Activated T-cell treated with anti-CD3 and anti-CD28 coated beads, Interleukin-2, amount 50 U/mL, for 72 hours (primary cell): ENCODE data around the gene TMSB4X. TPM values are rescaled to one million over a fixed set of nuclear protein-coding genes. Genes with fewer than 3 reads are reported as not detected.
"Not testable (repeated sequence)": the region's sequence is repeated elsewhere in the genome, so short reads cannot be mapped to it uniquely, and the experiment has no call there.

Experiments
- ATAC-seq, 2 donors: fragments of 150-1000 bp; cut with Tn5 transposase; replicated peaks in 1 of 2; 2 replicates each; pipeline ENCODE4 v1.10.0; 2021; ENCODE audit warnings: moderate library complexity in 2 of 2, mild to moderate bottlenecking in 1 of 2
- DNase-seq, 2 donors: peaks; one replicate each; pipeline ENCODE4 v3.0.0; 2021 to 2022; ENCODE audit warnings: mixed read lengths in 1 of 2
- H3K27ac Mint-ChIP-seq: one replicate; pipeline ENCODE4 v1.8.0; 2022; ENCODE audit warnings: mild to moderate bottlenecking, moderate library complexity, mixed read lengths
- H3K27me3 Mint-ChIP-seq: one replicate; pipeline ENCODE4 v1.8.0; 2022; ENCODE audit warnings: low read depth, mixed read lengths
- H3K36me3 Mint-ChIP-seq, 2 donors: one replicate each; pipeline ENCODE4 v1.8.0; 2022; ENCODE audit warnings: mixed read lengths in 2 of 2, mild to moderate bottlenecking in 1 of 2; ENCODE audit not compliant: insufficient read depth in 2 of 2
- H3K4me1 Mint-ChIP-seq: one replicate; pipeline ENCODE4 v1.8.0; 2022; ENCODE audit warnings: low read depth, mixed read lengths
- H3K4me3 Mint-ChIP-seq, 2 donors: one replicate each; pipeline ENCODE4 v1.8.0; 2022; ENCODE audit warnings: mild to moderate bottlenecking in 2 of 2, mixed read lengths in 2 of 2, moderate library complexity in 2 of 2
- H3K9me3 Mint-ChIP-seq, 2 donors: one replicate each; pipeline ENCODE4 v1.8.0; 2022; ENCODE audit warnings: mixed read lengths in 2 of 2
- total RNA-seq, 2 donors: library from RNA; stranded (reverse); gene quantifications; one replicate each; pipeline ENCODE4 v1.2.3, GENCODE V29; 2022

TMSB4X gene
- total RNA-seq, 2 donors from 2014 or later, result 4,011 to 4,477 TPM

DNA sequence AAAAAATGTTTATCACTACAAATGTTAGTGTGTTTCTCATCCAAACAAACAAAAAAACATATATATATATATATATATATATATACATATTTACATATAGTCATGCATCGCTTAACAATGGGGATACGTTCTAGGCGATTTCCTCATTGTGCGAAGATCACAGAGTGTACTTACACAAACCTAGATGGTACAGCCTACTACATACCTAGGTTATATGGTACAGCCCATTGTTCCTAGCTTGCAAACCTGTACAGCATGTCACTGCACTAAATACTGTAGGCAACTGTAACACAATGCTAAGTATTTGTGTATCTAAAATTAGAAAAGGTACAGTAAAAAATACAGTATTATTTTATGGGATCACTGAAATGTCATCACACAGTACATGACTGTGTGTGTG, 16.4 kb upstream of the TMSB4X start:
- peaks cover 4 to 9% of the 10 kb centered on the region in 2 donors for H3K36me3 Mint-ChIP-seq
- H3K4me3 Mint-ChIP-seq, result peak overlapping the region; percentile 74 to 94
- peak overlapping the region; percentile 99 for H3K27ac Mint-ChIP-seq
- peaks cover 24% of the 10 kb centered on the region for H3K27me3 Mint-ChIP-seq
- H3K4me1 Mint-ChIP-seq, result peaks cover 83% of the 10 kb centered on the region
- DNase-seq, result no peak
- ATAC-seq, result no peak
- peaks cover 0 to 7% of the 10 kb centered on the region in 2 donors for H3K9me3 Mint-ChIP-seq

DNA sequence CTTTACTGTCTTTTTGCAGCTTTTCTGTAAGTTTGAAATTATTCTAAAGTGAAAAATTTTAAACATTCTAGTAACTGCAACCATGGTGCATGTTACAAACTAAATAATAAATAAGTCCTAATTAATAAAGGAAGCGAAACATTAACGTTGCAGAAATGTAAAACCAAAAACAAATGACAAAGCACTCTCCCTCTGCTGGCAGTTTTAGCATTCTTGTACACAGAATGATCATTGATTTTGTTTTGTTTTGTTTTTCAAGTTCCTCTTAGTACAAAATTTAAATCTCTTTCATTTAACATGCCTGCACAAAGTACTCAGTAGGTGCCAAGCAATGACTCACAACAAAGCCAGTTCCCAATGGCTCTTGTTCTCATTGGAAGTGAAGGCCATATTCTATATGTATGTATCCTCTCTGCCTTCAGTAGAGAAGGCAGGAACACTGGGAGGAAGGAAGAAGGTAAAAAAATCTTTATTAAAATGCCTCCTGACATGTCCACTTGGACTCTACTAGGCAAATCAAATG, 13.7 kb upstream of the TMSB4X start:
- H3K4me3 Mint-ChIP-seq, result peak overlapping the region; percentile 20 to 31

DNA sequence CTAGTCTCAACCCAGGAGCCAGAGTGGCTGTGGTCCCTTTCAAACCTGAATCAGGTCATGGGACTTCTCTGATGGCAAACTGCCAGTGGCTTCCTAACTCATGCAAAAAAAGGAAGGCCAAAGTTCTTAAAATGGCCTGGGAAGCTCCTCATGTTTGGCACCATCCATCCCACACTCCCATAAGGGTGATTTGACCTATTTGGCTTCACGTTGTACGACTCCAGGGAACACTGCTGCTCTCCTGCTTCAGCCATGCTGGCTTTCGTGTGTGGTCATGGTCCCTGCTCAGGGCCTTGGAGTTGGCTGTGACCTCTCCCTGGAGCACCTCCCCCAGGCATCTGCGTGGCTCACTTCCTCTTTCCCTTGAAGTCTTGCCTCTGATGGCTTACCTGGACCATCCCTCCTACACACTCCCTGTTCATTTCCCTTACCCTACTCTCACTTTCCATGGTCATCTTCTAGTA, 12.8 kb upstream of the TMSB4X start:
- Mint-ChIP-seq H3K27me3 (peaks cover 24% of the 10 kb centered on the region), H3K36me3 (peaks cover 3 to 4% of the 10 kb centered on the region in 2 donors), H3K4me1 (peaks cover 66% of the 10 kb centered on the region), H3K27ac (peak overlapping the region; percentile 66), H3K9me3 (peaks cover 0 to 7% of the 10 kb centered on the region in 2 donors), H3K4me3 (peak overlapping the region in 1 of 2 donors; percentile 31)
- DNase-seq (no peak), ATAC-seq (no peak)

More for the DNA sequence above, 13.7 kb upstream of the TMSB4X start:
- ATAC-seq, result no peak
- Mint-ChIP-seq H3K27ac (peak overlapping the region; percentile 66), H3K36me3 (peaks cover 3 to 4% of the 10 kb centered on the region in 2 donors), H3K9me3 (peaks cover 0 to 7% of the 10 kb centered on the region in 2 donors), H3K4me1 (peaks cover 66% of the 10 kb centered on the region), H3K27me3 (peaks cover 24% of the 10 kb centered on the region)
- DNase-seq, result no peak

DNA sequence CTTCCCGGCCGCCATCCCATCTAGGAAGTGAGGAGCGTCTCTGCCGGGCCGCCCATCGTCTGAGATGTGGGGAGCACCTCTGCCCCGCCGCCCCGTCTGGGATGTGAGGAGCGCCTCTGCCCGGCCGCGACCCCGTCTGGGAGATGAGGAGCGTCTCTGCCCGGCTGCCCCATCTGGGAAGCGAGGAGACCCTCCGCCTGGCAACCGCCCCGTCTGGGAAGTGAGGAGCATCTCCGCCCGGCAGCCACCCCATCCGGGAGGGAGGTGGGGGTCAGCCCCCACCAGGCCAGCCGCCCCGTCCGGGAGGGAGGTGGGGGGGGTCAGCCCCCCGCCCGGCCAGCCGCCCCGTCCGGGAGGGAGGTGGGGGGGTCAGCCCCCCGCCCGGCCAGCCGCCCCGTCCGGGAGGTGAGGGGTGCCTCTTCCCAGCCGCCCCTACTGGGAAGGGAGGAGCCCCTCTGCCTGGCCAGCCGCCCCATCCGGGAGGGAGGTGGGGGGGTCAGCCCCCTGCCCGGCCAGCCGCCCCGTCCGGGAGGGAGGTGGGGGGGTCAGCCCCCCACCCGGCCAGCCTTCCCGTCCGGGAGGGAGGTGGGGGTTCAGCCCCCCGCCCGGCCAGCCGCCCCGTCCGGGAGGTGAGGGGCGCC, 11.6 kb upstream of the TMSB4X start:
- not testable (repeated sequence) for H3K27ac Mint-ChIP-seq, H3K9me3 Mint-ChIP-seq, ATAC-seq, H3K36me3 Mint-ChIP-seq, DNase-seq, H3K4me3 Mint-ChIP-seq
- Mint-ChIP-seq H3K4me1 (peaks cover 64% of the 10 kb centered on the region), H3K27me3 (peaks cover 24% of the 10 kb centered on the region)

DNA sequence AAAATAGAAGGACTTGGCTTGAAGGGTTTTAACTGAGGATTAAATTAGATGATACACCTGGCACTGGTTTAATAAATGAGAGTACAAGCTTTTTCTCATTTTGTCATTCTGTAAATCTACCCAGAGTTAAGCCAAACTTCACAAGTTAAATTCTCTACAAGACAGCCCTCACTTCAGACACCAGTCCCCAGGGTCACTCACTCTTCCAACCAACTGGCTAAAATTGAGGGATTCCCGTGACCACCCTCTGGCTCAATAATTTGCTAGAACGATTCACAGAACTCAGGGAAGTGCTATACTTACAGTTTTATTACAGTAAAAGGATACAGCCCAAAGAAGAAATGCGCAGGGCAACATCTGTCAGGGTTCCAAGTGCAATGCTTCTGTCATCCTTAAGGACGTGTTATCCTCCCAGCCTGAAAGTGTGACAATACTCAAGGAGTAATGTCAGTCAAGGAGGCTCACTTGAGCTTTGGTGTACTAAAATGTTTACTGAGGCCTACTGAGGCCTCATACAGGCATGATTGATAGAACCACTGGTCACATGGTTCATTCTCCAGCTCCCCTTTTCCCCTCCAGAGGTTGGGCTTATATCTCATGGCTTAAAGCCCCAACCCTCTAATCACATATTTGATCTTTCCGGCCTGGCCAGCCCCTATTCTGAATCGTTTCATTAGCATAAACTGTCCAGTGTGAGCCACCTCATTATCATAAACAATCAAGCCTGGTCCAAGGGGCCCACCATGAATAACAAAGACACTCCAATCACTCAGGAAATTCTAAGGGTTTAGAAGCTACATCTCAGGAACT, 9.6 kb upstream of the TMSB4X start:
- ATAC-seq (no peak), DNase-seq (no peak)
- Mint-ChIP-seq H3K27me3 (peaks cover 14% of the 10 kb centered on the region), H3K27ac (peak overlapping the region; percentile 93), H3K4me1 (peaks cover 68% of the 10 kb centered on the region), H3K9me3 (peaks cover 0 to 7% of the 10 kb centered on the region in 2 donors), H3K36me3 (peaks cover 4 to 5% of the 10 kb centered on the region in 2 donors), H3K4me3 (peak overlapping the region in 1 of 2 donors; percentile 61)

DNA sequence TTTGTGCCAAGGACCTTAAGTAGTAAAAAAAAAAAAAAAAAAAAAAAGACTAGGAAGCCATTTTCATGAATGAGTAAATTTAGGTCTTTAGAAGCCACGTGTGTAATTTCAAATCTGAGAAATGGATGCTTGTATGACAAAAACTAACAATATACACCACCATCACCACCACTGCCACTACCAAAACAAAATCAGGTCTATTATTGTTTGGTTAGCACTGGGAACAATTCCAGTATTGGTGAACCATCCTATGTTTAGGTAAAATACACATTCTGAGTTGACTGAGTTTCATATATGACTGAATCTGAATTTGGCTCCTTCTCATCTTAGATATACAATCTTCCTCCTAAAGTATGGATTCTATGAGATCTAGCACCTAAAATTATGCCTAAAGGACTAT, 8.8 kb upstream of the TMSB4X start:
- peak; percentile 42 to 51 for ATAC-seq
- Mint-ChIP-seq H3K27me3 (peaks cover 20% of the 10 kb centered on the region), H3K4me3 (peak overlapping the region; percentile 74 to 82), H3K36me3 (peaks cover 4 to 5% of the 10 kb centered on the region in 2 donors), H3K27ac (peak overlapping the region; percentile 97), H3K4me1 (peaks cover 67% of the 10 kb centered on the region), H3K9me3 (peaks cover 0 to 7% of the 10 kb centered on the region in 2 donors)
- DNase-seq, result no peak

DNA sequence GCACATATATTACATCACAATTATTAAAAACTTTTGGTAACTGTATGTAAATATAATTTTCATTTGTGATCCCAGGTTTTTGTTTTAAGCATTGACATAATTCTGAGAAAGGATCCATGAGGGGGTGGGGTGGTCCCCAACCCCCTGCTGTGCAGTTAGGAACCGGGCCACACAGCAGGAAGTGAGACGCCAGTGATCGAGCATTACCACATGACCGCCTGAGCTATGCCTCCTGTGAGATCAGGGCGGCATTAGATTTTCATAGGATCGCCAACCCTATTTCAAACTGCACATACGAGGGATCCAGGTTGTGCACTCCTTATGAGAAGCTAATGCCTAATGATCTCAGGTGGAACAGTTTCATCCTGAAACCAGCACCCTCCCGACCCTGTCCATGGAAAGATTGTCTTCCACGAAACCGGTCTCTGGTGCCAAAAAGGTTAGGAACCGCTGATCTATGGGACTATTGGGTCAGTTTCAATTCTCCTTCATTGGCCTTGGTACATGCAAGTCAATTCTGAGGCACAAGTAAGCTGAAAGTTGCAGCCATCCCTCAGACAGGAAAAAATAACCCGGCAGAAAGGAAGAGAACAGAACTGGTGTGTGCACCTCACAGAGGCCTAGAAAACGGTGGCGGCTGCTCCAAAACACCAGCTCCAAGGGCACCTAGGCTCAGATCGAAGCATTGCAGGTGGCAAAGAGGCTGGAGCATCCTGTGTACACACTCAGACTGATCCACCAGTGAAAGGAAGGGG, 7.0 kb upstream of the TMSB4X start:
- DNase-seq (no peak), ATAC-seq (peak; percentile 35 to 45)
- Mint-ChIP-seq H3K36me3 (peaks cover under 1 to 1% of the 10 kb centered on the region in 2 donors), H3K4me3 (peak overlapping the region; percentile 82 to 93), H3K27ac (peak overlapping the region; percentile 97), H3K4me1 (peaks cover 56% of the 10 kb centered on the region), H3K27me3 (peaks cover 25% of the 10 kb centered on the region), H3K9me3 (no peaks in the 10 kb centered on the region)

DNA sequence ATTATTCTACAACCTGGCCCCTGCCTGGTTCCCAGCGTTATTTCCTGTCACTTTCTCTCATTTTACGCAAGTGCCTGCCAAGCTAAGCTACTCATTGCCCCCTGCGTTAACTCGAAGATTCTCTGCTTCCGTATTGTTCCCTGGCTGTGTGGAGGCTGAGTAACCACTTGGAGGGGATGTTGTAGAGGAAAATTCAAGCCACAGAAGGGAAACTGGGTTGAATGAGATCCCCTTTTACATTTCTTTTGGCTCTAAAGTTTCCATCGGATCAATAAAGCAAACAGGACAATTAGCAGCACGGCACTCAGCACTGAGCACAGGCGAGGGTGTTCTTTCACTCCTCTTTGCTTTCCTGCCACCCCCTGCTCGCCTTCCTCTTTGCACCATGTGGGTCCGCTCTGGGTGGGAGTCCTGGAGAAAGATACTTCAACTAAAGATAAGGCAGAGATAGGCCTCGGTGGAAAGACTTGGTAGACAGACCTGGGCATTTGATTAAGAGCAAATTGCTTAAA, 4.2 kb upstream of the TMSB4X start:
- Mint-ChIP-seq H3K9me3 (no peaks in the 10 kb centered on the region), H3K4me1 (peaks cover 56% of the 10 kb centered on the region), H3K36me3 (peaks cover 3 to 18% of the 10 kb centered on the region in 2 donors), H3K4me3 (peak overlapping the region; percentile 92 to 99), H3K27ac (peak overlapping the region; percentile 99), H3K27me3 (peaks cover 44% of the 10 kb centered on the region)
- DNase-seq (peak in 1 of 2 donors; percentile 53), ATAC-seq (peak in 1 of 2 donors; percentile 25)

DNA sequence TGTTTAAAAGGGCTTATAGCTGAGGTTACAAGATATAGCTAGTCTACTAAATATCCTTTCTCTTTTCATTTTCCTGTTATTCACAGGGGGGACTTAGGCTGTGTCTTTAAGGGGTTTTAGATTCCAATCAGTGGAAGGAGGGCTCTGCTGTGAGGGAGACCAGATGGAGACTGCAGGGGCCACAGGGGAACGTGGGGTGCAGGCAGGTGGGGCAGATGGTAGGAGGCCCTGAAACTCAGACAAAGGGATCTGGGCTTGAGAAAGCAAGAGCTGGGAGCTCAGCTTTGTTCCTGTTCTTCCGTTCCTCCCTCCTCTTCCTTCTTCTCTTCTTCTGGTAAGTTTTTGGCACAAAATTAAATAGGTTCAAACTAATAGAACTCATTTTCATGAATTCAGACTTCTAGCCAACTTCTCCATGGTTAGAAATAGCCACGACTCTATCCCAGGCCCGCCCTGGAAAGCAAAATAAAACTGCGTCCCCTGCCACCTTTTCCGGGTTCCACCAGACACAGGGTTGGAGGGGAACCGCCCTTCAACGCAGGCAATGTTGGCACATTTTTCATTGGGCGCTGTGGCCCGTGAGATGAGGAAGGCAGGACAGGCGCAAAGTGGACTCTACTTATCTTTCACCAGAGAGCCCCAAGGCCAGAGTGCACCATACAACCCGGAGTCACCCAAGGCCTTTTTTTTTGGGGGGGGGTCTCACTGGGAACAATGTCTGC, 3.5 kb upstream of the TMSB4X start:
- H3K27ac Mint-ChIP-seq, result peak overlapping the region; percentile 99

DNA sequence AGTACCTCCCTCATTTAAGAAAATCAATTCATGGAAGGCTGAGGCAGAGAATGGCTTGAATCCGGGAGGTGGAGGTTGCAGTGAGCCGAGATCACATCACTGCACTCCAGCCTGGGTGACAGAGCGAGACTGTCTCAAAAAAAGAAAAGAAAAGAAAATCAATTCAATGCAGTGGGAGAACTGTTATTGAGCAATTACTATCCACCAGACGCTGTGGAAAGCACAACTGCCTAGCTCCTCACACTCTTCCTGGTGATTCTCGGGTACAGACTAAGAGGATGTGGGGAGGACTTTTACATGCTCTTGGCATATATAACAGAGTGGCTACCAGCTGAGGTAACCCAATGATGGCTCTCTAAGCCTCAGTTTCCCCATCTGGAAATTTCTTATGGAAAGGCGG, 2.7 kb upstream of the TMSB4X start:
- no peak for ATAC-seq
- DNase-seq, result no peak
- Mint-ChIP-seq H3K27me3 (peaks cover 50% of the 10 kb centered on the region), H3K4me1 (peaks cover 46% of the 10 kb centered on the region), H3K36me3 (peaks cover 11 to 29% of the 10 kb centered on the region in 2 donors), H3K9me3 (no peaks in the 10 kb centered on the region), H3K27ac (peak overlapping the region; percentile 99), H3K4me3 (peak overlapping the region; percentile 92 to 99)

More for the DNA sequence above, 3.5 kb upstream of the TMSB4X start:
- Mint-ChIP-seq H3K36me3 (peaks cover 7 to 22% of the 10 kb centered on the region in 2 donors), H3K4me3 (peak overlapping the region; percentile 92 to 99), H3K27me3 (peaks cover 47% of the 10 kb centered on the region), H3K4me1 (peaks cover 52% of the 10 kb centered on the region), H3K9me3 (no peaks in the 10 kb centered on the region)
- no peak for DNase-seq
- ATAC-seq, result peak in 1 of 2 donors; percentile 6

DNA sequence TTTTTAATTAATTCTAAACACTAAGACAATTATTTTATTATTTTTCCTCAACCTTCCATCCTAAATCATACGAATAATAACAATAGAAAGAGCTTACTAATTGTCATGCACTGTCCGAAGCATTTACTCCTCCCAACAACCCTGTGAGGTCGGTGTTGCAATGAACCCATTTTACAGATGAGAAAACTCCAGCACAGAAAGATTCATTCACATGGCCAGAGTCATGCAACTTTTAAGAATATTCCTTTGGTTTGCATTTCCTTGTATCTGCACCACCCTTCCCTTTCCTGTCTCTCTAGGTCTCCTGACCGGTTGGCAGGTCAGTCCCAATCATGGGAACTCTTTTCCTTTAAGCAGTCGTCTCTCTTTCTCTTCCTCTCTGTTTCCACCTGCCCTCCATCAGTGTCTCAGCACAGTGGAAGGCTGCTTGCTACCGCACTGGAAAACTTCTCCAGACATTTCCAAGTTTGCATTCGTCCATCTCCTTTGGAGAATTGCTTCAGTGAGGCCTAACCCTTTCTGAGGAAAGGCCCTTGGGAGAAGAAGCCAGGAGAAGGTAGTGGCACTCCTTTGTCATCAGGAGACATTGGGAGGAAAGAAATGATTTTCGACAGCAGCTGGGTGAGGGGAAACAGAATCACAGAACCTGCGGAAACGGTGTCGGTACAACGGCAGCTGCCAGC, 1.9 kb upstream of the TMSB4X start:
- no peak for DNase-seq
- peaks cover 47% of the 10 kb centered on the region for H3K4me1 Mint-ChIP-seq
- H3K27ac Mint-ChIP-seq, result peak overlapping the region; percentile 99
- H3K4me3 Mint-ChIP-seq, result peak overlapping the region; percentile 93 to 94
- no peaks in the 10 kb centered on the region for H3K9me3 Mint-ChIP-seq
- H3K27me3 Mint-ChIP-seq, result peaks cover 57% of the 10 kb centered on the region
- H3K36me3 Mint-ChIP-seq, result peaks cover 14 to 35% of the 10 kb centered on the region in 2 donors
- no peak for ATAC-seq
